DLD1 (cell line): ENCODE data around the gene BPIFB6.

Experiments used
- in situ Hi-C: cut with HindIII; loops from 2 replicates; pipeline ENCODE4 v1.10.0; 2017; ENCODE audit warnings: low sequenced_read_pairs

The BPIFB6 gene

DNA sequence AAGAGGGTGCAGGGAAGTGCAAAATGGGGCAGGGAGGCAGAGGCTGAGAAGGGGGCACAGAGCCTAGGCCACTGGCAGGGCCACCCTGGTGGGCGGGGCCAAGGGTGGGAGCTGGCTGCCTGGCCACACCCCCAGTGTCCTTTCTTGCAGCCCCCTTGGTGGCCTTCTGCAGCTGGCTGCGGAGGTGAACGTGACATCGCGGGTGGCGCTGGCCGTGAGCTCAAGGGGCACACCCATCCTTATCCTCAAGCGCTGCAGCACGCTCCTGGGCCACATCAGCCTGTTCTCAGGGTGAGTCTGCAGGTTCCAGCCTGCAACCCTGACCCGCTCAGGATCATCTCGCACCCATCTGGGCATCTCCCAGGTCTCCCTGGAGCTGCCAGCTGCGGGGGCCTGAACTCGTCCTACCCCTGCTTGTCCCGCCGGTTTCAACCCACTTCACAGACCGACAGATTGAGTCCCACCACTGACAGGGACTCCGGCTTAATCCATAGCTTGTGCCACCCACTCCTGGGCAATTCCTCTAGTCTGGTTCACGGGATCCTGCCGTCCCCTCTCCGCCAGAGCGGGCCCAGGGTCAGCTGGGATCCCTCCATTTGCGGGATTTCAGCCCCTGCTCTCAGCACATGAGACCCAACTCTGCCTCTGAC is 28.4 kb downstream of the BPIFB6 start:
- in situ Hi-C loops = no loop called here

DNA sequence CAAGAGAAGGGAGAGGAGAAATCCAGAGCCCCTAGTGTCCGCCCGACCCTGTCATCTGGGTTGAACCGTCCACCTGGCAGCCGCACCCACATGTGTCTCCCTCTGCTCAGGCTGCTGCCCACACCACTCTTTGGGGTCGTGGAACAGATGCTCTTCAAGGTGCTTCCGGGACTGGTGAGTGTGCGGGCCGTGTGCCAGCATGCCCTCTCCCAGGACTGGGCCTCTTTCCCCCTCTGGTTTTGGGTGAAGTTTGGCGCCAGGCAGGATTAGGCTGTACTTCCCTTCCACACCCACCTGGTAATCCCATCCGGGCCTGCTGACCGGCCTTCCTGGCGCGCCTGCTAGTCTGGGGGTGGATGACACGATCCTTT is 30.2 kb downstream of the BPIFB6 start:
- in situ Hi-C loops = no loop called here

DNA sequence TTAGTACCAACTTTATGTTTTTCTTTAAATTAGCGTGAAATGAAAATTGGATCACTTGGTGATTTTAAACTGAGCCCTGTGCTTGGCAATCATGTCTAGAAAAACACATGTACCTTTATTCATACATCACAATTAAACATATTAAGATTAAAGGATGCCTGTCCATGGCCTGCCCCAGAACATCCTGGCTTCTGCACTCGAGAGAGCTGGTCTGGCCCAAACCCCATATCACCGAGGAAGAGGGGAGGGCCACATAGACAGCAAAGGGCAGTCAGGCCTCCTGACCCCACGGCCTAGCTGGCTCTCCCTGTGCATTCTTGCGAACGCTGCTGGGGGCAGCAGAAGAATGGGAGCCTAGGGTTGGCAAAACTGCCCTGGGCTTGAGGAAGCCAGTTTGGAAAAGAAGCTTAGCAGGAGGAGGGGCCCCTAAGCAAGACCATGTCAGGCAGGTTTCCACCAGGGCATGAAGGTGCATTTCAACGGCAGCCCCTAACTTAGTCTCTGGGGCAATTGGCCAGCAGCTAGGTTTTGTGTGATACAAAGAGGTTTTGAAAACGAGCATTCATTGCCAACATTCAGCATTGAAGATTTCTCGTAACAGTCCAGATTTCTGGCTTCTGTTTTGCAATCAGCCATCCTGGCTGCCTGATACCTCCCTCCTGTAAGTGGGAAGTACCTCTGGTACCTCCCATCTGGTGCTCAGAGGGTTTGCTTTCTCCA is 30.8 kb downstream of the BPIFB6 start:
- in situ Hi-C loops = no loop called here

DNA sequence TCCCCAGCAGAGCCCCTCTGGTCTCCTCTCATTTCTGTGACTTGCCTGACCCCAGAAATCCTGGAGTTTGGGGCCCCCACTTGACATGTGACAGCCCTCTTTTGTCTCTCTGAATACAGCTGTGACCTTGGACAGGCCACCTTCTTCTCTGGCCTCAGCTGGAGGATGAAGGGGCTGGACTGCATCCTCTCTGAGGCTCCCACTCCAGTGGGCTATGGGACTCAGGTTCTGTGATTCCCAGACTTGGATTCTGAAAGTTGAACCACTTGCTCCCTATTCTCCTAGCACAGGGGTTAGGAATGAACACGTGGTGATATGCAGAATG is 31.3 kb downstream of the BPIFB6 start:
- in situ Hi-C loops = no loop called here

DNA sequence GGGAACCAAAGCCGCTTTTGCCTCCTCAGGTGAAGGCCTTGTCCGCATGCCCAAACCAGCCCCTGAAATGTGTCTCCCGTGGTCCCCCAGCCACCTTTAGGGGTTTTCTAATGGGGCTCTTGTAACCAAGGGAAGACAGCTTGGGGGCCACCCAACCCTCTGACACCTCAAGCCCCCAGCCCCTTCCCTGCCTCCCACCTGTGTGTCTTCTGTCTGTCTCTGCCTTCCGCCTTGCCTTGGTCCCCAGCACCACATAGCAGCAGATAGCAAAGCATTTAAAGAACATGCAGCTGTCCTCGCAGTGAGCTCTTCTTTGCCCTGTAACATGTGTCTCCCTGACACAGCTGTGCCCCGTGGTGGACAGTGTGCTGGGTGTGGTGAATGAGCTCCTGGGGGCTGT is 31.8 kb downstream of the BPIFB6 start:
- in situ Hi-C loops = no loop called here

DNA sequence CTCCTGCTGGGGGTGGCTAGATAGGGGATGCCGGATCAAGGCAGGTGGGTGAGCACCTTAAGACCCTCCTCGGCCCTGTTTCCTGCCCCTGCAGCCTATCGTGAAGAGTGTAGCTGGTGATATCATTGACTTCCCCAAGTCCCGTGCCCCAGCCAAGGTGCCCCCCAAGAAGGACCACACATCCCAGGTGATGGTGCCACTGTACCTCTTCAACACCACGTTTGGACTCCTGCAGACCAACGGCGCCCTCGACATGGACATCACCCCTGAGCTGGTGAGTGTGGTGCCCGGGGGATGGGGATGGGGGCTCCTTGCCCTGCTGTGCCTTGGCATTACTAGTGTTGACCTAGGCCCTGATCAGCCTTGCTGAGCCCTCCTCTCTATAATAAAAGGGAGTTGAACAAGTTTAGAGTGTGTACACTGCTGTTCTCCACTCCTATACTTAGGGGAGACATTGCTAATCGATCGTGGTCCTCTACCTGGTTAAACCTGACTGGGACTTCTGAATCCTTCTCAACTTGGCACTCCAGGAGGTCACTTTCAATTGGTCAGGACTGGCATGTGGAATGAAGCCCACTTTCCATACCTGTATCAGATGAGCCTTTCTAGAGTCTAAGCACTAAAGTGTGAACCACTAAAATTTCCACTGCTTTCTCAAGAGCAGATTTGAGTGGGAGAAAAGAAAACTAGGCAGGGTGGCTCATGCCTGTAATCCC is 33.3 kb downstream of the BPIFB6 start:
- in situ Hi-C loops = no loop called here

DNA sequence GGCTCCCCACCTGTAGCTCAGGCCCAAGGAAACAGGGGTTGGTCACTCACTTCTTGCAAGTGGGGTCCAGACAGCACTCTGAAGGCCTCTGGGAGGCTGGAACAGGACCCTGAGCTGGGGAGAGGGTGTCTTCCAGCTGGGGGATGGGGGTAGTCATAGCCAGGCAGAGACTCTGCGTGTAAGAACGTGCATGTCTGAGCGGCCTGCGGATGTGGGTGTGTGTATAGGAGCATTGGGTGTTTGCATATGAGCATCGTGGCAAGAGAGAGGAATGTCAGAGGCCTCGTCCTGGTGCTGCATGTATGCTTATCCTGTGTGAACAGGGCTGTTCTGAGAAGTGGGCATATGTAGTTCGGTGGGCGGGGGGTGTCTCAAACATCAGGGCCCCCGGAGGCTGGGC is 34.3 kb downstream of the BPIFB6 start:
- in situ Hi-C loops = no loop called here

DNA sequence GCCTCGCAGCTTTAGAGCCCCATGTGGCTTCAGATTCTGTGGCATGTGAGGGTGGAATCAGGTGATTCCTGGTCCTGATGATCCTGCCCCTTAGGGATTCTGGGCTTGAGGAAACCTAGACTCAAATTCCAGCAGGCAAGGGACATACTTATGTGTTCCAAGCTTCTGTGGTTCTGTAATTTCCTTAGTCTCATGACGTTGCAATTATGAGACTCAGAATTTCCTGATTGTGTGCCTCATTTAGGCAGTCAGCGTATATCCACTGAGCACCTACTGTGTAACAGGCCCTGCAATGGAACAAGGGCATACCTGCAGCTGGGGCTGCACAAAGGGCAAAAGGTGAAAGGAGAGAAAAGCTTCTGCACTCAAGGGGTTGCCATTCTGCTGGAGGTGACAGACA is 36.4 kb downstream of the BPIFB6 start:
- in situ Hi-C loops = no loop called here

DNA sequence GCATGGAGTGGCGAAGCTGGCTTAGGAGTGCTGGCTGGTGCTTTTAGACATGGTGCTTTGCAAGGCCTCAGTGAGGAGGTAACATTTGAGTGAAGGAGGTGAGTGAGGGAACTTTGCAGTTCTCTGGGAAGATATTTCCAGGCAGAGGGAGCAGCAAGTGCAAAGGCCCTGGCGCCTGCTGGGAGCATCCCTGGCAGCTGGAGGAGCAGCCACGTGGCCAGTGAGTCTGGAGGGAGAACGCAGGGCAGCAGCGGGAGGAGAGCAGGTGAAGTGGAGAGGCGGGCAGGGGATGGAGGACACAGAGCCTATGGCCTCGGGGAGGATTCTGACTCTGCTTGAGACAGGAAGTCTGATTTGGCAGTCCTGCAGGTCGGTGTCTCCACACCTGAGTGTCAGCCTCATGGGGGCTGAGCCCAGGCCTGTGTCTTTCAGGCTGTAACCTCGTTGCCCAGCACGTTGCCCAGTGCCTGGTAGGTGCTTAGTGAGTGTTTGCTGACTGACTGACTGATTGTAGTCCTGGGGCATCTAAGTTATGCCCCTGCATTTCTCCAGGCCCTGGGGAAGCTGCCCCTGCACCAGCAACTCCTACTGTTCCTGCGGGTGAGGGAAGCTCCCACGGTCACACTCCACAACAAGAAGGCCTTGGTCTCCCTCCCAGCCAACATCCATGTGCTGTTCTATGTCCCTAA is 36.9 kb downstream of the BPIFB6 start:
- in situ Hi-C loops = no loop called here

DNA sequence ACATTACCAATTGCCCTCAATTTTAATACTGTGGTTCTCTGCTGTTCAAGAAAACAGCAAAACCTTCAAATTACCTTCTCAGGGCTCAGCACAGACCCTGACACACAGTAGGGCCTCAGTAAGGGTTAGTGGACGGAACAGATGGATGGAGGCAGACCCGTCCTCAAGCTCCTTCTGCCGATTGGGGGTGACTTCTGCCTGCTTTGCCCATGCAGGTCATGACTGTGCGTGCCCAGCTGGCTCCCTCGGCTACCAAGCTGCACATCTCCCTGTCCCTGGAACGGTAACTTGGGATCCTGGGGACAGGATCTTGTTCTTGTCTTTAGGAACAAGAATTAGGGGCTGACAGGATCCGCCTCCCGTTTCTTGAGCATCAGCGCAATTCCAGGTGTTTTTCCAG is 38.2 kb downstream of the BPIFB6 start:
- in situ Hi-C loops = no loop called here

DNA sequence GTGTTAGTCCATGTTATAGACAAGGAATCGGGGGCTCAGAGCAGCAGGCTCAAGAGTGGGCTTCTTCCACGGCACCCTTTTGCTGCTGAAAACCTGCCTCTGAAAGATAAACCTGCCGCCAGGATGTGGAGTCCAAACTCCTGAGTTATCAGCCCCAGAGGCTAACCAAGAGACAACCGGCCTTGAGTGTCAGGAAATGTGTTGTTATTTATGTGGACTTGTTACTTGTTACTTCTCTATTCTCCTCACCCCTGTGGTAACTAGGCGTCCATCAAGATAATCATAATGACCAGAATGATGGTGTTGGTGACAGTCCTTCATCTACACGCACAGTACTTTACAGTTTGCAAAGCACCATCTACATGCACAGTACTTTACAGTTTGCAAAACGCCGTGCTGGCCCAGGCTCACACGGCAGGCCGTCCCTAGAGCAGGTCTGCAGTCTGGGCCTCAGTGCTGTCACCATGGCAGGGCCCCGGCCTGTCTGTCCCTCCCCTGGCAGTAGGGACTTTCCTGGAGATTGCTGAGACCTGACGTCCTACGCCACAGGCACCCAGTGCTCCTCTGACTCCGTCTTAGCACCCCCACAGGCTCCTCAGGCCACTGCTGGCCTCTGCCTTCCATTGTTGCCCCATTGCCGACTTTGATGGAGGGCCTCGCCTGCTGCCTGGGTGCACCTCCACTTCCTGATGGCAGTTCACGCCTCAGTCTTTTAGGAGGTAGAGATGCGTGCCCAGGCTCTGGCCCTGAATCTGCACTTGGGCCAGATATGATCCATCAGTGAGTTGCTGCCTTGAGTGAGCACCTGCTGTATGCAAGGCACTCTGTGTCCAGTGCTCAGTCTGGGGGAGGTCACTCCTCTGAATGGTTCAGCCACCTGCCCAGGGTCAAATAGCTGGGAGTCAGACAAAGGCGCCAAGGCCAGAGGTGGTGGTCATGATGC is 38.9 kb downstream of the BPIFB6 start:
- in situ Hi-C loops = no loop called here

DNA sequence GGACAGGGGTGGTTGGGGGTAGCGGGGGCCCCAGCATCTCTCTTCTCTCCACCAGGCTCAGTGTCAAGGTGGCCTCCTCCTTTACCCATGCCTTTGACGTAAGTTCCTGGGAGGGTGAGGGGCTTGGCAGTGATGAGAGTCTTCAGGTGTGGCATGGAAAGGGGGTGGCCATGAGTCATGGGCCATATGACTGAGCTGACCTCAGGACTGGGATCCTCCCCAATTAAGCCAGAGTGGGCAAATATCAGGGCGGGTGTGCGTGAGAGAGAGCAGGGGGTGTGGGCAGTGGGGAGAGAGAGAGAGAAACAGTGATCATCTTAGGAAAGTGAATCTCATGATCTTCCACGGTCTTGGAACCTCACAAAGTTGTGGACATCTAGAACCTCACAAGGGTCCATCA is 39.8 kb downstream of the BPIFB6 start:
- in situ Hi-C loops = no loop called here

DNA sequence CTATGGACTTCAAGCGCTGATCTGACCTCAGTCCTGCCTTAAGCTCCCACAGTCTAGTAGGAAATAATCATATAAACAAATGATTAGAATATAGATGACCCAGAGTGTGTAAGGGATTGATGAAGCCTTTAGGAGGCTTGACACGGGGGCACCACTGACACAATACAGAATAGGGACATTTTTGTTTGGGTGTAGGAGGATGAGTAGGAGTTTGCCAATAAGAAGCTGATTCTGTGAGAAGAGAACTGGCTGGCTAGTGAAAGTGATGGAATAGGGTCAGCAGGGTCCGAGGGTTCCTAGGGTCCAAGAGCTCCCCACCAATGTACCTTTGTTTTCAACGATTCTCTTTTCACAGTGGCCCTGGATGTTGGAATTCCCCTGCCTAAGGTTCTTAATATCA is 40.9 kb downstream of the BPIFB6 start:
- in situ Hi-C loops = no loop called here

DNA sequence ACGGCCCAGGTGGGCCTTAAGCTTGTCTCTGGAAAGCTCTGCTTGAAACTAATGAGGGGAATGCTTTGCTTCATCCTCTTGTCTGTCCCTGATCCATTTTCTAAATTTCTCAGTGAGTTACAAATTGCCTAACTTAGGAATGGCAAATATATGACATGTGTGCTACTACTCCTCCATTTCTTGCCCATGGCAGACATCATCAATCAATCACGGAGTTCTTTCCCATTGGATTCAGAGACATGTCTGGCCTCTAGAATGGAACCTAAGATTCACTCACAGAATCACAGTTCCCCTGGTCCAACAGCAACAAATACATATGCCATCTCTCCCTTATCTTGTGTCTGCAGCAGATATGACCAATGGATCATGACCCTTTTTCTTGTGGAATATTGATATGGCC is 41.4 kb downstream of the BPIFB6 start:
- in situ Hi-C loops = no loop called here

DNA sequence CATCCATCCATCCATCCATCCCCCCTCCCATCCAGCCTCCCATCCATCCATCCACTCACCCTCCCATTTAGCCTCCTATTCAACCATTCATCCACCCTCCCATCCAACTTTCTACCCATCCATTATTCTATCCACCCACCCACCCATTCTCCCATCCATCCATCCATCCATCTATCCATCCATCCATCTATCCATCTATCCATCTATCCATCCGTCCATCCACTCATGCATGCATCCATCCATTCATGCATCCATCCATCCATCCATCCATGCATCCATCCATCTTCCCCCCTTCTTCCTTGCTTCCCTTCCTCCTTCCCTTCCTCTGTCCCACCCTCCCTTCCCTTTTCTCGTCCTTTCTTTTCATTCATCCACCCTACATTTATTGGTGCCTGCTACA is 43.2 kb downstream of the BPIFB6 start:
- in situ Hi-C loops = no loop called here

DNA sequence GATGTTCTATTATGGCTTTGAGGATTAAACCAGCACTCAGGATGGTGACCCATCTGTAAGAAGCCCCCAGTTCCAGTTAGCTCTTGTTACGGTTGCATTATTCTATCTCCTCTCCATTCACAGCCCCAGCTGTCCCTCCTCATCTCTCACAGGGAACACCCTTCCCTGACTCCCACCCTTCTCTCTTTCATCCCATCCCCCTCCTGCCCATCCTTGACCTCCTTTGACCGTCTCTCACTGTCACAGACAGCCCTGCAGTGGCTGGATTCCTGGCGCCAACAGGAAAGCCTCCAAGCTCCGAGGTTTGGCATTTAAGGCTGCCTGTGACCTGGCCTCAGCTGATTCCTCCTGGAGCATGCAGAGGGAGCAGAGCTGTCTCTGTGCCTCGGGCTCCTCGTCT is 43.8 kb downstream of the BPIFB6 start:
- in situ Hi-C loops = no loop called here

DNA sequence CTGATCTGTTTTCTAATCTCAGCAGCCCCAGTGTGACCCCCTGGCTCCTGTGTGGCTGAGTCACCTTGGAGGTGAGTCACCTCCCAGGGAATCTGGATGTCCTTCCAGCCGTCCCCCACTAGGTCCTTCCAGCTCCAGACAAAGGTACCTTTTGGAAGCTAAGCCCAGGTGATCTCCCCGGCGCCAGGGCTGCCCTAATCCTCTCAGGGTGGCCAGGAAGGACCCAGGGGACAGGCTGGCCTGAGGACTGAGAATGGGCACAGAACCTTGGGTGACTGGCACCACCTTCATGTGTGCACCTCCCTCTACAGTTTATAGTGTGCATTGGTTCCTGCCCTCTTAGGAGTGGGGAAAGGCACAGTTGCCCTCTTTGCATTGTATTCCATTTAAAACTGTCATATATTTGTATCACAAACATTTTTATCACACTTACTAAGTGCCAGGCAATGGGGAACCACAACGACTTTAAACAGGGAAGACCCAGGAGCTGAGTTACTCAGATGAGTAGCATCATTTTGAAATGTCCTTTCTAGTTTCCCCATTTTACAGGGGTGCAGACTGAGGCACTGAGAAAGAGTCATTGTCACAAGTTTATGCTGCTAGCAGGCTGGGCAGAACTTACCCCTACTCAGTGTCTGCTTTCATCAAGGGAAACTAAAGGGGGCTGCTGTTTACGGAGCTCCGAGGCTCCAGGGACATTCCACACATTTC is 45.4 kb downstream of the BPIFB6 start:
- in situ Hi-C loops = no loop called here

DNA sequence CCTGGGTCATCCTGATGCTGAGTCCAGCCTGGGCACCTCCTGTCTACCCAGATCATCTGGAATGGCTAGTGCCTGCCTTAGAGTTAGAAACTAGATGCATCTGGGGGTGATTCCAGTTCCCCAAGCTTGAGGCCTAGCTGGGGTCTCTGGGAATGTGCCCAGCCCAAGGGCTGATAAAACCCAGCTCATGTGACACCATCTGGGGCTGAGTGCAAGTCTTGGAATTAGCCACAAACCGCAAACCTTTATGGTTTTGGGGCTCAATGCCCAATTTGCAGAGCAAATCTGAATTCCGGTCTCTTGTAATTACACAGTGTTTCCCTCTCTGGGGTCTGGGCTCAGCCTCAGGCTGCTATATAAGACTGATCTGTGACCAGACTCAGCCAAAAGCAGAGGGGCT is 47.8 kb downstream of the BPIFB6 start, which contains the start of gene BPIFB4:
Gene BPIFB4, plus strand, starts transcription at position 385 of the 400 bp plus-strand sequence. CDS start 1,884 bp downstream, outside the sequence.
- in situ Hi-C loops = no loop called here

DNA sequence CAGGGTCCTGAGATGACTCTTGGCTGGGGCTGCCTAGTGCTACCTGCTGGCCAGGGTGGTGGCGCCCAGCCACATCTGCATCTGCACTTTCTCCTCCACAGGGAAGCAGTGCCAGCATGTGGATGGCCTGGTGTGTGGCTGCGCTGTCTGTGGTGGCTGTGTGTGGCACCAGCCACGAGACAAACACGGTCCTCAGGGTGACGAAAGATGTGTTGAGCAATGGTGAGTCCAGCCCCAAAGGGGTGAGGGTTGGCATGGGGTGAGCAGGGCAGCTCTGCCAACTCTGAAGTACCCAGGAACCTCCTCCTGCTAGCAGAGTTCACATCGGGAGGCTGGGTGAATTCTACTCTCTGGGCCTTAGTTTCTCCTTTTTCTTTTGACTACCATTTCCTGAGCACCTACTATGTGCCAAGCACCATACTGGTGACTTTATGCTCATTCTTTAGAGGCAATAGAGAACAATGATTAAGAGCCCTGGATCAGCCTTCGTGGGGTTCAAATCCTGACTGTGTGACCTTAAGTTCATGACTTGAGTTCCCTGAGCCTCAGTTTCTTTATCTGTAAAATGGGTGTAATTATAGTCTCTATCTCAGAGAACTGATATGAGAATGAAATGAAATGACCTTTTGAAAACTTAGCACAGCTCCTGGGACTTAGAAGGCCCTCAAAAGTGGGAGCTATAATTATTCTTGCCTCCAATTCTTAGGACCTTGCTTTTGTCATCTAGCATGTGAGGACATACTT is 50.1 kb downstream of the BPIFB6 start:
- in situ Hi-C loops = no loop called here
